B cell (primary cell): ENCODE data around the gene TSHZ3.

ENCODE experiments used
- EZH2 ChIP-seq: IDR thresholded peaks from 2 replicates; pipeline ENCODE4 v1.6.1; 2012; ENCODE audit warnings: borderline replicate concordance, low read depth, mild to moderate bottlenecking, moderate library complexity, low read length; ENCODE audit not compliant: insufficient read depth, poor library complexity, severe bottlenecking
- TF ChIP-seq, protein P1 (sequence below): fragments of 200-600 bp; IDR thresholded peaks from one replicate; pipeline ENCODE4 v1.8.0; 2022; ENCODE audit warnings: antibody characterized with exemption, mild to moderate bottlenecking

DNA sequence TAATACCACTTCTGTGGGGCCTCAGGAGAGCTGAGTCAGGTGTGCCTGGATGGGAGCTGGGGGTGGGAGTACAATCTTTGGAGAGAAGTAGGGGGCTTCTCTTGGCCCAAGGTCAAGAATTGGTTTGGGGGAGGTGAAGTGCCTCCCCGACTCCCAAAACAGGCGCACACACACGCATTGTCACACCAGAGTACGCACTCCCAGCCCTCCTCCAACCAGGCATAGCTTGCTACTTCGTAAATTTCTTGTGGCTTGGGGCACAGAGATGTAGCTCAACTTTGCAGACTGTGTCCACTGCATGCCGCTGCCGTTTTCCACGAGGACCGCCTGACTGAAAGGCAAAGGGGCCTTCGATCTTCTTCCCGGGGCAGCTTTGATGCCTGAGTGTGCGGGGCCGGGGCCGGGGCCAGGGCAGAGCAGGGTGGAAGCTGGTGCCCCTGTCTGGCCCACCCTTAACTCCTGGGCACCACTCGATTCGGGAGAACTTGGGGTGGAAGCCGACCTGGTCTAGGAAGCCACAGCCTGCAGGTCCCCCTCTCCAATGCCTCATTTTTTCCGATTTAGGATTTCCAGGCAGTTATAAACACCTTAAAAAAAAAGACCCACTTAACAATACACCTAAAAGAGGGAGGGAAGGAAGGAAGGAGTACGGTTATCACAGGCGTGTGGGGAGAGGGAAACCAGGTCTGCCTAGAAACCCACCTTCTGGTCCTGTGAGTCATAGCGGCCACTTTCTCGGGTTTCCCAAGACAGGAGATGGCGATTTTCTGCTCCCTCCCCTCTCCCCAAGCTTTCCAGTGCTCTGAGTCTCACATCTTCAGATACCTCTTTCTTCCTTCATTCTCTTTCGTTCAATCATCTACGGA is 5.8 kb upstream of the TSHZ3 start:
- TF ChIP-seq, protein P1, sequence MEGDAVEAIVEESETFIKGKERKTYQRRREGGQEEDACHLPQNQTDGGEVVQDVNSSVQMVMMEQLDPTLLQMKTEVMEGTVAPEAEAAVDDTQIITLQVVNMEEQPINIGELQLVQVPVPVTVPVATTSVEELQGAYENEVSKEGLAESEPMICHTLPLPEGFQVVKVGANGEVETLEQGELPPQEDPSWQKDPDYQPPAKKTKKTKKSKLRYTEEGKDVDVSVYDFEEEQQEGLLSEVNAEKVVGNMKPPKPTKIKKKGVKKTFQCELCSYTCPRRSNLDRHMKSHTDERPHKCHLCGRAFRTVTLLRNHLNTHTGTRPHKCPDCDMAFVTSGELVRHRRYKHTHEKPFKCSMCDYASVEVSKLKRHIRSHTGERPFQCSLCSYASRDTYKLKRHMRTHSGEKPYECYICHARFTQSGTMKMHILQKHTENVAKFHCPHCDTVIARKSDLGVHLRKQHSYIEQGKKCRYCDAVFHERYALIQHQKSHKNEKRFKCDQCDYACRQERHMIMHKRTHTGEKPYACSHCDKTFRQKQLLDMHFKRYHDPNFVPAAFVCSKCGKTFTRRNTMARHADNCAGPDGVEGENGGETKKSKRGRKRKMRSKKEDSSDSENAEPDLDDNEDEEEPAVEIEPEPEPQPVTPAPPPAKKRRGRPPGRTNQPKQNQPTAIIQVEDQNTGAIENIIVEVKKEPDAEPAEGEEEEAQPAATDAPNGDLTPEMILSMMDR, result no peak
- no peak for TF ChIP-seq EZH2
